HEK293T (cell line): ENCODE measurements around the gene DDX23.

Source experiments
- ELF4 ChIP-seq: fragments of 450-650 bp; IDR thresholded peaks from 2 replicates; pipeline ENCODE4 v1.6.1; 2017; ENCODE audit warnings: antibody characterized with exemption
- FOXK2 ChIP-seq: fragments of 450-650 bp; IDR thresholded peaks from 2 replicates; pipeline ENCODE4 v1.6.1; 2016; ENCODE audit warnings: mild to moderate bottlenecking
- HDGF ChIP-seq: fragments of 450-650 bp; IDR thresholded peaks from 2 replicates; pipeline ENCODE4 v1.6.1; 2017; ENCODE audit warnings: antibody characterized with exemption, borderline replicate concordance
- SUZ12 ChIP-seq: fragments of 450-650 bp; IDR thresholded peaks from 2 replicates; pipeline ENCODE4 v1.6.1; 2016; ENCODE audit warnings: mild to moderate bottlenecking

DNA sequence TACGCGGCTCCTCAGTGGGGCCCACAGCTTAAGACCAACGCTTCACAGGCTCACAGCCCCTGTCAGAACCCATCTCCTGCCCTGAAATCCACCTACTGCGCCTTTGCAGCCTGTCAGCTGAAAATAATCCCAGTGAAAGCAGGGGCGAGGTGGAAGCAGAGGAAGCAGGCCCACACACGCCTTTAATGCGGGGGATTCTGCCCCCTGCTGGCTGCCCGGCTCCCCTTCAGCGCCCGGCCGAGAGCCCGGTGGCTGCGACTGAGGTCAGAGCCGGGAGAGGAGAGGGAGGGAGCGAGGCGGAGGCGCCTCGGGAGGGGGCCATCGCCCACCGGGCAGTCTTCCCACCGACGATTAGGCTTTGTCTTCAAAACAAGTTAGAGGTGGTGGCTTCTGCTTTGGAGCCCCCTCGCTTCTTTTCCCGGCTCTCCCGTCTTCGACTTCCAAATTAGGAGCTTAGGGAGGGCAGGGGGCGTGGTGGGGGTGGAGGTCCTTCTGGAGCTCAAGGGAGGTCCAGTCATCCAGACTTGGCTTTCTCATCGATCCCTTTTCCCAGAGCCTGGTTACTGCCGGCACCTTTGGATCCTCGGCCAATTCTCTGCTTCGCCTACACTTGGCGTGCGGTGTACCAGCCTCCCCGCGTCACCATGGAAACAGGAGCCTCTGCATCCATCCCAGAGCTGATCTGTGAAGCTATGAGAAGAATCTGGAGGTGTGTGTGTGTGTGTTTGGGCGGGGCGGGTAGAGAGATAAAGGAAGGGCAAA lies 38.9 kb upstream of the DDX23 start:
- TF ChIP-seq ELF4 (no peak), SUZ12 (no peak), HDGF (no peak; the same call in 1 of the 2 replicates), FOXK2 (no peak)
